IPS DF 6.9 (cell line): ENCODE measurements around the gene MBNL1.

ENCODE experiments used
- DNase-seq: peaks from one replicate; pipeline ENCODE4 v3.0.0-alpha.2; 2013; ENCODE audit warnings: low read depth, low spot score
- H3K27ac ChIP-seq: one replicate; pipeline ENCODE4 v1.5.1; 2013; ENCODE audit warnings: low read length, control low read depth
- H3K27me3 ChIP-seq: 2 replicates; pipeline ENCODE4 v1.6.1; 2013; ENCODE audit warnings: mild to moderate bottlenecking, low read length; ENCODE audit not compliant: control insufficient read depth, insufficient read depth
- H3K36me3 ChIP-seq: 2 replicates; pipeline ENCODE4 v1.6.1; 2013; ENCODE audit warnings: low read length; ENCODE audit not compliant: control insufficient read depth, insufficient read depth
- H3K4me1 ChIP-seq: 2 replicates; pipeline ENCODE4 v1.6.1; 2013; ENCODE audit warnings: low read length; ENCODE audit not compliant: control insufficient read depth, insufficient read depth
- H3K4me3 ChIP-seq: 2 replicates; pipeline ENCODE4 v1.5.1; 2013; ENCODE audit warnings: mild to moderate bottlenecking, low read length
- H3K9me3 ChIP-seq: 2 replicates; pipeline ENCODE4 v1.6.1; 2013; ENCODE audit warnings: low read length, inconsistent platforms; ENCODE audit not compliant: control insufficient read depth, insufficient read depth
- WGBS: extraction: QIAGEN DNeasy Blood & Tissue Kit; methylation state at CpG from one replicate; pipeline ENCODE4 v1.1.7; 2013; ENCODE audit warnings: mixed read lengths, missing lambda C conversion rate; ENCODE audit not compliant: insufficient read length, insufficient coverage; 5-methylcytosine and 5-hydroxymethylcytosine counted together

The MBNL1 gene

DNA sequence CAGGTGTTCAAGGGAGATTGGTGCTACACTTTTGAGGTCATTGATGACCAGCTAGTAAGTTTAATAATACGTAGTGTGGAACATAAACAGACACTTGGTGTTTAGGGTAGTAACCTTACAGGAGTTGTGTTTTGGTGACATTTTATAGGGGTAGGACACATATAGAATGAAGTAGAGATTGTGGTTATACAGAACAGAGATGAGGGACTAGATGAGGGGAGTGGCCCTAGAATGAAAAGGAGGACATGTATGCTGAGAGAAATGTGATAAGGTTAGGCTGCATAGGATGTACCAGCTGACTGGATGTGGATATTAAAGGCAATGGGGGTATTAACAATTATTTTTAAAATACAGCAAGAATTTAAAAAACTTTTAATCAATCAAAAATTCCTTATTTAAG is 8.0 kb downstream of the MBNL1 start:
- DNase-seq, result no peak
- Histone ChIP-seq H3K4me3 (no peak overlapping the region), H3K9me3 (no peaks in the 10 kb centered on the region), H3K27me3 (no peaks in the 10 kb centered on the region), H3K27ac (no peak overlapping the region), H3K4me1 (no peaks in the 10 kb centered on the region), H3K36me3 (no peaks in the 10 kb centered on the region)
- WGBS, result 100% methylated on average over 1 of the region's 1 CpG

- H3K4me3 ChIP-seq, result no peak overlapping the region
- WGBS, result no CpG with 5 or more reads among the region's 1 CpG
- DNase-seq, result no peak
- H3K36me3 ChIP-seq, result no peaks in the 10 kb centered on the region
- H3K4me1 ChIP-seq, result no peaks in the 10 kb centered on the region
- no peaks in the 10 kb centered on the region for H3K27me3 ChIP-seq
- H3K9me3 ChIP-seq, result no peaks in the 10 kb centered on the region
- no peak overlapping the region for H3K27ac ChIP-seq
These were observed 8.5 kb downstream of the MBNL1 start for GRCh38 chr3:152277198-152277597.

DNA sequence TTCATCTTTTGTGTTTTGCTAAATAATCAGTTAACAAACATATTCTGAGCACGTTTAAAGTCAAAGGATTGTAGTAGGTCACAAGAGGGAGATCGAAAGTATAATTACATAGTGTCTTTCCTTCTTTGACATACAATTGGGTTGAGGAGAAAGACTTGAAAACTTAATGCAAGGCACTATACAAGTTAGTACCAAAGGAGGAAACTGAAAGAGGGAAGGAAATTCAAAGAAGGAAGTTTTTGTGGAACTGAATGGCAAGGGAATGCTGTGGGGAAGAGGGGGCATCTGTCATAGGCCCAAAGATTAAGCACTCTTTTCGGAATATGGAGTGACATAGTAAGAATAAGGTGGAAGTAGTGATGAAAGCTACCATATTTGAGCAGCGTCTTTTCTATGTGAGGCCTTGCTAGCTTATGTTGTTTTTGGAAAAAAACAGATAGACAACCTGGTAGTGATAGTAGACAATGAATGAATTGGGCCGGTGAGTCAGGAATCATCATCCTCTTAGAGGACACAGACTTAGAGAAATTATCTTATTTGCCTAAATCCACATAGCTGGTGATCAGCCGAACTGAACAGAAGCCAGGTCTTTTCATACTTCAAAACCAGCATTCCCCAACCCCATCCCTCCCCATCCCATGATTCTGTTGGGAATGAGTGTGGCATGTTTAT is 10.2 kb downstream of the MBNL1 start:
- no peak for DNase-seq
- H3K4me1 ChIP-seq, result no peaks in the 10 kb centered on the region
- H3K9me3 ChIP-seq, result no peaks in the 10 kb centered on the region
- no peak overlapping the region for H3K4me3 ChIP-seq
- H3K27ac ChIP-seq, result no peak overlapping the region
- no peaks in the 10 kb centered on the region for H3K27me3 ChIP-seq
- H3K36me3 ChIP-seq, result no peaks in the 10 kb centered on the region
- no CpG with 5 or more reads among the region's 6 CpGs for WGBS

- Histone ChIP-seq H3K27me3 (no peaks in the 10 kb centered on the region), H3K27ac (no peak overlapping the region), H3K4me1 (no peaks in the 10 kb centered on the region), H3K9me3 (no peaks in the 10 kb centered on the region), H3K4me3 (no peak overlapping the region), H3K36me3 (no peaks in the 10 kb centered on the region)
- no CpG with 5 or more reads among the region's 3 CpGs for WGBS
- DNase-seq, result no peak
These were observed 10.8 kb downstream of the MBNL1 start for GRCh38 chr3:152279479-152279878.

- Histone ChIP-seq H3K4me1 (no peaks in the 10 kb centered on the region), H3K27ac (no peak overlapping the region)
- no CpG with 5 or more reads among the region's 3 CpGs for WGBS
These were observed 11.8 kb downstream of the MBNL1 start for GRCh38 chr3:152280539-152280938.

DNA sequence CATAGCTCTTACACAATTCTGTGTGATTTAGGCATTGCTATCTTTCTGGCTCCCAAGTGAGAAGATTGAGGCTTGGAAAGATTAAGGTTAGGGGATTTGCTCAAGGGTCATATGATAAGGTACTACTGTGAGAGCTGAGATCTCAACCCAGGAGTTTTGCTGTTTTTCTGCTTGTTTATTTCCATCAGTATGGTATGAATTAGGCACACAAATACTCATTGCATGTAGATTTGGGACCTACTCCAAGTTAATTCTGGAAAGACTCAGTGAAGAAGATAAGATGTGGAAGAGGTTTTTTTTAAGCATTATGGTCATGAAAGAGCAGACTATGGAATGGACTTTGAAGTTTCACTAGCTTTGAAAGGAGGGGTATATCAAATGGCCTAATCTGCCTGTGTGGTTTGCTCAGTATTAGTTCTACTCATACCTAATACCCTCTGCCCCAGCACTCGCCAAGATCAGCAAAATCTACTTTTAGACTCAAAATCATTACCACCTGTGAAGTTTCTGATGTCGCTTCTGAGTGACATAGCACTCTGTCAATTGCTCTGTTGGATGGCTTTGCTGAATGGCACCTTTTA is 12.5 kb downstream of the MBNL1 start:
- Histone ChIP-seq H3K4me1 (no peaks in the 10 kb centered on the region), H3K36me3 (no peaks in the 10 kb centered on the region)
- no peak for DNase-seq

More at GRCh38 chr3:152280539-152280938, 11.8 kb downstream of the MBNL1 start:
- DNase-seq, result no peak
- Histone ChIP-seq H3K27me3 (no peaks in the 10 kb centered on the region), H3K9me3 (no peaks in the 10 kb centered on the region), H3K4me3 (no peak overlapping the region), H3K36me3 (no peaks in the 10 kb centered on the region)

DNA sequence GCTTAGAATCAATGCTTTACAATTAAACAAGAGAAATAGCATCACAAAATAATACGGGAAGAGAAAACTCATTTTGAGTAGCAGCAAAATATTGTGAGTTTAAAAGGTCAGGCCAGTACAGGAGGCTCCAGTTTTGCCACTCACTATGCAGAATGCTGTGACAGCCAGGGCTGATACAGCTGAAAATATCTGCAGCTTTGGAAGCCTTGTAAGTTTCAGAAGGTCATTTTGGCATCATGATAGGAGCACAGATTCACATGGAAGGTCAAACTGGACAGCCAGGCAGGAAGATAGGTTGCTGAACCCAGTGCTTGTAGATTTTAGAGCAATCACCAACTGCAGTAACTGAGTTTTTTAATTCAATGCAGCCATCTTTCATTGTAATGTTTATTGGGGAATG is 14.1 kb downstream of the MBNL1 start:
- WGBS, result no CpG with 5 or more reads among the region's 1 CpG
- H3K9me3 ChIP-seq, result no peaks in the 10 kb centered on the region
- H3K27me3 ChIP-seq, result no peaks in the 10 kb centered on the region
- H3K4me3 ChIP-seq, result no peak overlapping the region
- no peak for DNase-seq
- H3K36me3 ChIP-seq, result no peaks in the 10 kb centered on the region
- no peak overlapping the region for H3K27ac ChIP-seq
- no peaks in the 10 kb centered on the region for H3K4me1 ChIP-seq

More for the DNA sequence above, 12.5 kb downstream of the MBNL1 start:
- H3K27me3 ChIP-seq, result no peaks in the 10 kb centered on the region
- no peaks in the 10 kb centered on the region for H3K9me3 ChIP-seq
- no CpG with 5 or more reads among the region's 2 CpGs for WGBS
- no peak overlapping the region for H3K4me3 ChIP-seq
- no peak overlapping the region for H3K27ac ChIP-seq

DNA sequence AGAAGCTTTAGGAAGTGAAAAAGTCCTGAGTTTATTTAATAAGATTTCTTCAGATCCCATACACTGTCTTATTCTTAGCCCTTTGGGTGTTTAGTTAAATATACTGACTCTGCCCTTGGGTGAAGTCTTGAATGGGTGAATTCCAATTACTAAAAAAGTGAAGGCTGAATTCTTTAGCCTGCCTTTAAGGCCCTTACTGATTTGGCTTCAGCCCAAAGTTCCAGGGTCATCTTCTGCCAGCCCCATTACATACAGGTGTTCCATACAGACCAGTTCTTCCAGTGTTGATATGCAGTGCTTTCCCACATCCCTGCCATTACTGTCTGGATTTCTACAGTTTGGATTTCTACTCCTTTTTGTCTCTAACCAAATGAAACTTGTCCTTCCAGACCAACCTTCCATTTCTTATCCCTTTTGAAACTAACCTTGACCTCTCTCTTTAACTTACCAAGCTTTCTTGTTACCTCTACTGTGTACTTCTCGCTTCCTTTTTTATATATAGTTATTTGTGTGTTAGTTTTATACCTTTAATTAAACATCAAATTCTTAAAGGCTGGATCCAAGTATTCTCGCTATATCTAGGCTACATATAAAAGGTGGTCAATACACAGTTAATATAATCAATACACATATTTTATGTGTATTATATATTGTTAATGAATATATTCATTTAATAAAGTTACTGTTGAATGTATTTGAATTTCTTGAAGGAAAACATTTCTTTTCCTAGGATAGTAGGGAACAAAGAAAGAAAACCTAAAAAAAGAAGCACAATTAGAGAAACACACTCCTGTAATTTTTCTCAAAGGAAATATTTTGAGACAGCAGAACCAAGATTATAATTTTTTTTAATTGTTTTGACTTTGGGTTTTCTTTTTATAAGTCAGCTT is 15.0 kb downstream of the MBNL1 start:
- no peak overlapping the region for H3K27ac ChIP-seq
- no peaks in the 10 kb centered on the region for H3K27me3 ChIP-seq
- WGBS, result no CpG with 5 or more reads among the region's 2 CpGs
- DNase-seq, result no peak
- no peak overlapping the region for H3K4me3 ChIP-seq
- H3K4me1 ChIP-seq, result no peaks in the 10 kb centered on the region
- no peaks in the 10 kb centered on the region for H3K9me3 ChIP-seq
- no peaks in the 10 kb centered on the region for H3K36me3 ChIP-seq

- H3K36me3 ChIP-seq, result no peaks in the 10 kb centered on the region
- H3K4me3 ChIP-seq, result no peak overlapping the region
- H3K9me3 ChIP-seq, result no peaks in the 10 kb centered on the region
- no peaks in the 10 kb centered on the region for H3K4me1 ChIP-seq
- no peak for DNase-seq
- no CpG with 5 or more reads among the region's 3 CpGs for WGBS
- H3K27ac ChIP-seq, result no peak overlapping the region
- no peaks in the 10 kb centered on the region for H3K27me3 ChIP-seq
These were observed 16.2 kb downstream of the MBNL1 start for GRCh38 chr3:152284906-152285305.

- no peaks in the 10 kb centered on the region for H3K4me1 ChIP-seq
- H3K9me3 ChIP-seq, result no peaks in the 10 kb centered on the region
- no peaks in the 10 kb centered on the region for H3K27me3 ChIP-seq
- no peak overlapping the region for H3K27ac ChIP-seq
- no peak overlapping the region for H3K4me3 ChIP-seq
- no CpG with 5 or more reads among the region's 5 CpGs for WGBS
- no peak for DNase-seq
- no peaks in the 10 kb centered on the region for H3K36me3 ChIP-seq
These were observed 16.8 kb downstream of the MBNL1 start for GRCh38 chr3:152285509-152285908.
